Endodermal cell (in vitro differentiated cells): ENCODE results near the gene MT4. TPM values are rescaled to one million over a fixed set of nuclear protein-coding genes. Genes with fewer than 3 reads are reported as not detected.

Experiments used
- DNase-seq: peaks from one replicate; pipeline ENCODE4 v3.0.0-alpha.2; 2017
- H3K27ac ChIP-seq: 2 replicates; pipeline ENCODE4 v1.5.1; 2013; ENCODE audit warnings: mild to moderate bottlenecking, low read depth, low read length, moderate library complexity
- H3K27me3 ChIP-seq: 2 replicates; pipeline ENCODE4 v1.6.1; 2013; ENCODE audit warnings: mild to moderate bottlenecking, low read length, moderate library complexity; ENCODE audit not compliant: insufficient read depth, control insufficient read depth, poor library complexity, severe bottlenecking
- H3K36me3 ChIP-seq: 2 replicates; pipeline ENCODE4 v1.7.0; 2013; ENCODE audit warnings: mild to moderate bottlenecking, low read length, moderate library complexity; ENCODE audit not compliant: control insufficient read depth, insufficient read depth
- H3K4me1 ChIP-seq: one replicate; pipeline ENCODE4 v1.7.0; 2013; ENCODE audit warnings: low read length; ENCODE audit not compliant: control insufficient read depth, insufficient read depth
- H3K4me3 ChIP-seq: 2 replicates; pipeline ENCODE4 v1.5.1; 2013; ENCODE audit warnings: mild to moderate bottlenecking, low read length, moderate library complexity
- H3K9ac ChIP-seq: 2 replicates; pipeline ENCODE4 v1.6.1; 2013; ENCODE audit warnings: mild to moderate bottlenecking, low read length, moderate library complexity; ENCODE audit not compliant: poor library complexity, severe bottlenecking; ENCODE audit errors: extremely low read depth
- H3K9me3 ChIP-seq: 2 replicates; pipeline ENCODE4 v1.6.1; 2013; ENCODE audit warnings: mild to moderate bottlenecking, low read length, moderate library complexity; ENCODE audit not compliant: control insufficient read depth
- H3K27ac Mint-ChIP-seq: 2 replicates; pipeline ENCODE4 v1.8.0; 2020; ENCODE audit warnings: mixed read lengths
- H3K27me3 Mint-ChIP-seq: 2 replicates; pipeline ENCODE4 v1.8.0; 2021; ENCODE audit warnings: mild to moderate bottlenecking, mixed read lengths; ENCODE audit not compliant: insufficient read depth
- H3K36me3 Mint-ChIP-seq: 2 replicates; pipeline ENCODE4 v1.8.0; 2020; ENCODE audit warnings: low read depth, mixed read lengths
- H3K4me1 Mint-ChIP-seq: 2 replicates; pipeline ENCODE4 v1.8.0; 2020; ENCODE audit warnings: mixed read lengths
- H3K4me3 Mint-ChIP-seq: 2 replicates; pipeline ENCODE4 v1.8.0; 2020; ENCODE audit warnings: mild to moderate bottlenecking, moderate library complexity, mixed read lengths
- H3K9me3 Mint-ChIP-seq: 2 replicates; pipeline ENCODE4 v1.8.0; 2020; ENCODE audit warnings: mild to moderate bottlenecking, mixed read lengths
- WGBS, 2 experiments: methylation state at CpG; one replicate each; pipeline versions ENCODE4 v1.1.5 to v1.1.7; 2013; ENCODE audit warnings: missing lambda C conversion rate in 2 of 2, mixed read lengths in 1 of 2; ENCODE audit not compliant: insufficient coverage in 1 of 2, insufficient read length in 1 of 2; 5-methylcytosine and 5-hydroxymethylcytosine counted together
- total RNA-seq, 2 donors: library from RNA; stranded (reverse); fragmentation: NEBNext Ultra II Directional in 1 of 2; extraction: Animal tissue kit (Norgen Biotek cat#: 25700) in 1 of 2; gene quantifications; 2 replicates in 1 of 2; 3 replicates in 1 of 2; pipeline ENCODE4 v1.2.1, GENCODE V29; 2021
- TF ChIP-seq, protein P1 (sequence below): fragments of 200-600 bp; sonication (generic); conservative IDR thresholded peaks from 2 replicates; pipeline ENCODE4 v1.5.0; 2021; ENCODE audit warnings: antibody characterized with exemption, mild to moderate bottlenecking

The MT4 gene
- total RNA-seq, 2 donors from 2014 or later, result not detected

DNA sequence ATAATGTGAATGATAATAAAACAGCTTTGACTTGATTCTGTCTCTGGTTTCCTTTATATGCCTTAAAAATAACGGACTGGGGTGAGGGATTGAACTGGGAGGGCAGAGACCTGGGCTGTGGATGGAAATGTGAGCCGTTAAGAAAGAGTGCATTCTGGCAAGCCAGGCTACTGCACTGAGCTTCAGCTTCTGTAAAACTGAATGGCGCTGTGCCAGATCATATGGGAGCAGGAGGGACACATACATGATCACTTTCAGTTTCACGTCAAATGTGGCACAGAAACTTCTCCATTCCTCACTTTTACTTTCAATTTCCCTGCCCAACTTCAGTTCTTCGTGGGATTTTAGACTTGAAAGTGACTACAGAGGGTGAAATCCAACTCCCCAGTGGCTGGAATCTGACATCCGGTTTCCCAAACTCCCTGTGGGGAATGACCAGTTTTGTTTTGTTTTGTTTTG lies 44.6 kb downstream of the MT4 start:
- peak; percentile 45 for DNase-seq
- 4 to 9% methylated on average over 5 to 6 of the region's 6 CpGs for WGBS, 2 experiments
- Mint-ChIP-seq H3K9me3 (no peaks in the 10 kb centered on the region), H3K27ac (no peak overlapping the region), H3K4me3 (peak overlapping the region; percentile 61), H3K36me3 (no peaks in the 10 kb centered on the region), H3K27me3 (peaks cover 77% of the 10 kb centered on the region), H3K4me1 (peaks cover 18% of the 10 kb centered on the region)
- TF ChIP-seq, protein P1, sequence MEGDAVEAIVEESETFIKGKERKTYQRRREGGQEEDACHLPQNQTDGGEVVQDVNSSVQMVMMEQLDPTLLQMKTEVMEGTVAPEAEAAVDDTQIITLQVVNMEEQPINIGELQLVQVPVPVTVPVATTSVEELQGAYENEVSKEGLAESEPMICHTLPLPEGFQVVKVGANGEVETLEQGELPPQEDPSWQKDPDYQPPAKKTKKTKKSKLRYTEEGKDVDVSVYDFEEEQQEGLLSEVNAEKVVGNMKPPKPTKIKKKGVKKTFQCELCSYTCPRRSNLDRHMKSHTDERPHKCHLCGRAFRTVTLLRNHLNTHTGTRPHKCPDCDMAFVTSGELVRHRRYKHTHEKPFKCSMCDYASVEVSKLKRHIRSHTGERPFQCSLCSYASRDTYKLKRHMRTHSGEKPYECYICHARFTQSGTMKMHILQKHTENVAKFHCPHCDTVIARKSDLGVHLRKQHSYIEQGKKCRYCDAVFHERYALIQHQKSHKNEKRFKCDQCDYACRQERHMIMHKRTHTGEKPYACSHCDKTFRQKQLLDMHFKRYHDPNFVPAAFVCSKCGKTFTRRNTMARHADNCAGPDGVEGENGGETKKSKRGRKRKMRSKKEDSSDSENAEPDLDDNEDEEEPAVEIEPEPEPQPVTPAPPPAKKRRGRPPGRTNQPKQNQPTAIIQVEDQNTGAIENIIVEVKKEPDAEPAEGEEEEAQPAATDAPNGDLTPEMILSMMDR, result no peak
- Histone ChIP-seq H3K27ac (no peak overlapping the region), H3K36me3 (no peaks in the 10 kb centered on the region), H3K4me3 (peak overlapping the region; percentile 83), H3K27me3 (peaks cover 65% of the 10 kb centered on the region), H3K4me1 (no peaks in the 10 kb centered on the region), H3K9ac (no peak overlapping the region), H3K9me3 (no peaks in the 10 kb centered on the region)

DNA sequence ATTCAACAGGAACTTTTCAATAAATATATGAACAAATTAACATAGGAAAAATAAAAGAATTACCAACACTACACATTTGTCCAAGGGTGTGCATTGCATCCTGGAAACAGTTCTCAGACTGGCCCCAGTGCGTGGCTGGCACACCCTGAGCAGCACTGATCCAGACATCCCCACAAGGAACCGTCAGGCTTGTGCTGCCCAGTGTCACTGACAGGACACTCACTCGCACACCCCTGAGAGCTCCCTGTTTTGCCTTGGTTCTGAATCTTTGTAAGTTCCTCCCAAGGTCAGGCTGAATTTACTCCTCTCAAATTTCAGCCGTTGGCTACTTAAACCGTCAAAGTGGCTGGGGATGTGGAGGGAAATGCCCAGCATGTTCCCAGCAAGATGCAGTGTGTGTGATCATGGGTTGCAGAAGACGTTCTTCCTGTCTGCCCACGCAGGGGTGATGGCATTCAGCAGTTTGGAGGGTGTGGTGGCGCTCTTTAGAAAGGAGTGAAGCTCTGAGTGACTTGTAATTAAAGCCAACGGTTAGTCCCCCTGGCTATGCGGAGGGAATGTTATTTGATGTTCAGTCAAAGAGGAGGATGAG lies 45.2 kb downstream of the MT4 start:
- H3K9ac ChIP-seq, result no peak overlapping the region
- no peaks in the 10 kb centered on the region for H3K4me1 ChIP-seq
- no peak overlapping the region for H3K27ac ChIP-seq
- H3K4me3 ChIP-seq, result no peak overlapping the region
- TF ChIP-seq, protein P1, result no peak
- no peaks in the 10 kb centered on the region for H3K36me3 Mint-ChIP-seq
- peaks cover 18% of the 10 kb centered on the region for H3K4me1 Mint-ChIP-seq
- peaks cover 70% of the 10 kb centered on the region for H3K27me3 ChIP-seq
- H3K27me3 Mint-ChIP-seq, result peaks cover 79% of the 10 kb centered on the region
- 30 to 38% methylated on average over 10 of the region's 10 CpGs for WGBS, 2 experiments
- no peaks in the 10 kb centered on the region for H3K36me3 ChIP-seq
- H3K9me3 Mint-ChIP-seq, result no peaks in the 10 kb centered on the region
- H3K4me3 Mint-ChIP-seq, result no peak overlapping the region
- no peak for DNase-seq
- no peak overlapping the region for H3K27ac Mint-ChIP-seq
- H3K9me3 ChIP-seq, result no peaks in the 10 kb centered on the region

- H3K9ac ChIP-seq, result no peak overlapping the region
- H3K36me3 ChIP-seq, result no peaks in the 10 kb centered on the region
- Mint-ChIP-seq H3K9me3 (no peaks in the 10 kb centered on the region), H3K27ac (no peak overlapping the region), H3K4me3 (no peak overlapping the region), H3K27me3 (peaks cover 82% of the 10 kb centered on the region), H3K4me1 (peaks cover 18% of the 10 kb centered on the region), H3K36me3 (no peaks in the 10 kb centered on the region)
- no peaks in the 10 kb centered on the region for H3K4me1 ChIP-seq
- no peak for DNase-seq
- H3K4me3 ChIP-seq, result no peak overlapping the region
- H3K9me3 ChIP-seq, result no peaks in the 10 kb centered on the region
- peaks cover 70% of the 10 kb centered on the region for H3K27me3 ChIP-seq
- H3K27ac ChIP-seq, result no peak overlapping the region
- TF ChIP-seq, protein P1, result no peak
- WGBS, 2 experiments, result 82 to 100% methylated on average over 2 of the region's 2 CpGs
Measured at GRCh38 chr16:56610609-56611111, 45.8 kb downstream of the MT4 start.
